ENCODE measurements around the gene CDH2.

DNA sequence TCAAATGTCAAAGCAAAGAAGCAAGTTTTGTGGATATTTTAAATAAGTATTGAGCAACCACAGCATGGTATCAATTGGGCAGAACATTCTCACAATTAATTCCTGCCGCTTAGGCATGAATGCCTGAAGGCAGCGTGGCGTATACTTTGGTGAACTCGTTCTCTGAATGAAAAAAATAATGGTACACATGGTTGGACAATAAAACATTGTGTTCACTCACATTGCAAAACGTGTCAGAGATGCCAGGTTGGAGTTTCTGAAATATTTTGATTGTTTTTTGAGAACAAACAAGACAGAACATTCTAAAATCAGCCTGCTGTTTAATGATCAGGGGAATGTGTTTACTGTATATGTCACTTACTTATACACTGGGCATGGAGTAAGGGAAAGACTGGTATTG is 254.2 kb downstream of the CDH2 start:
- TF ChIP-seq, protein P1, sequence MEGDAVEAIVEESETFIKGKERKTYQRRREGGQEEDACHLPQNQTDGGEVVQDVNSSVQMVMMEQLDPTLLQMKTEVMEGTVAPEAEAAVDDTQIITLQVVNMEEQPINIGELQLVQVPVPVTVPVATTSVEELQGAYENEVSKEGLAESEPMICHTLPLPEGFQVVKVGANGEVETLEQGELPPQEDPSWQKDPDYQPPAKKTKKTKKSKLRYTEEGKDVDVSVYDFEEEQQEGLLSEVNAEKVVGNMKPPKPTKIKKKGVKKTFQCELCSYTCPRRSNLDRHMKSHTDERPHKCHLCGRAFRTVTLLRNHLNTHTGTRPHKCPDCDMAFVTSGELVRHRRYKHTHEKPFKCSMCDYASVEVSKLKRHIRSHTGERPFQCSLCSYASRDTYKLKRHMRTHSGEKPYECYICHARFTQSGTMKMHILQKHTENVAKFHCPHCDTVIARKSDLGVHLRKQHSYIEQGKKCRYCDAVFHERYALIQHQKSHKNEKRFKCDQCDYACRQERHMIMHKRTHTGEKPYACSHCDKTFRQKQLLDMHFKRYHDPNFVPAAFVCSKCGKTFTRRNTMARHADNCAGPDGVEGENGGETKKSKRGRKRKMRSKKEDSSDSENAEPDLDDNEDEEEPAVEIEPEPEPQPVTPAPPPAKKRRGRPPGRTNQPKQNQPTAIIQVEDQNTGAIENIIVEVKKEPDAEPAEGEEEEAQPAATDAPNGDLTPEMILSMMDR (IDR thresholded peaks at IDR 0.05), result no peak
- no peak for TF ChIP-seq POLR2AphosphoS5 (IDR thresholded peaks at IDR 0.05)
- TF ChIP-seq EP300 (IDR thresholded peaks at IDR 0.05), result no peak

Data from gastroesophageal sphincter (tissue), 3 donors.